ENCODE measurements around the gene TMEM204.

- TF ChIP-seq CTCF (conservative IDR thresholded peaks at IDR 0.05 in 1 of 2, IDR thresholded peaks at IDR 0.05 in 1 of 2; ENCODE audit: extremely low read depth in 1 of 2, insufficient read depth in 1 of 2, low read depth in 1 of 2, low read length in 2 of 2) (no peak), EZH2 (IDR thresholded peaks at IDR 0.05; ENCODE audit: borderline replicate concordance, low read length) (no peak)
Measured at GRCh38 chr16:1523581-1524245, 9.8 kb upstream of the TMEM204 start.

Measured in mammary epithelial cell (primary cell).